OCI-LY1 (cell line): ENCODE results near the gene KIZ.

ENCODE experiments used
- H2AFZ ChIP-seq: fragments of 200-600 bp; sonication (generic), shearing (Covaris generic); 2 replicates; pipeline ENCODE4 v1.6.0; 2014; ENCODE audit warnings: antibody characterized with exemption, mild to moderate bottlenecking, low read length
- H3F3A ChIP-seq: fragments of 200-600 bp; sonication (generic), shearing (Covaris generic); 2 replicates; pipeline ENCODE4 v1.6.0; 2014; ENCODE audit warnings: mild to moderate bottlenecking, antibody characterized with exemption, low read length, moderate library complexity; ENCODE audit not compliant: insufficient read depth
- H3K27ac ChIP-seq: fragments of 200-600 bp; sonication (generic); 2 replicates; pipeline ENCODE4 v1.5.1; 2014; ENCODE audit warnings: low read length, mixed run types, mild to moderate bottlenecking, low read depth; ENCODE audit not compliant: poor library complexity, severe bottlenecking
- H3K27me3 ChIP-seq: fragments of 200-600 bp; sonication (generic); 2 replicates; pipeline ENCODE4 v1.6.0; 2014; ENCODE audit warnings: antibody characterized with exemption, mild to moderate bottlenecking, low read length, moderate library complexity; ENCODE audit not compliant: insufficient read depth
- H3K36me3 ChIP-seq: fragments of 200-600 bp; sonication (generic); 2 replicates; pipeline ENCODE4 v1.6.1; 2014; ENCODE audit warnings: mild to moderate bottlenecking, antibody characterized with exemption, low read length, moderate library complexity, mixed read lengths; ENCODE audit not compliant: insufficient read depth
- H3K4me1 ChIP-seq: fragments of 200-600 bp; sonication (generic); 2 replicates; pipeline ENCODE4 v1.5.1; 2014; ENCODE audit warnings: mild to moderate bottlenecking, low read length, moderate library complexity; ENCODE audit not compliant: insufficient read depth, severe bottlenecking
- H3K4me2 ChIP-seq: fragments of 200-600 bp; sonication (generic), shearing (Covaris generic); 2 replicates; pipeline ENCODE4 v1.6.1; 2014; ENCODE audit warnings: low read length
- H3K4me3 ChIP-seq: fragments of 200-600 bp; sonication (generic); 2 replicates; pipeline ENCODE4 v1.5.1; 2014; ENCODE audit warnings: low read length, low read depth, mild to moderate bottlenecking, mixed read lengths; ENCODE audit not compliant: poor library complexity, severe bottlenecking
- H3K79me2 ChIP-seq: fragments of 200-600 bp; shearing (Covaris generic); 2 replicates; pipeline ENCODE4 v1.6.1; 2016; ENCODE audit warnings: mixed run types, low read length, mixed read lengths; ENCODE audit not compliant: insufficient read depth
- H3K9ac ChIP-seq: fragments of 200-600 bp; sonication (generic), shearing (Covaris generic); 2 replicates; pipeline ENCODE4 v1.6.1; 2014; ENCODE audit warnings: mild to moderate bottlenecking, low read length, mixed read lengths
- H3K9me2 ChIP-seq: fragments of 200-600 bp; sonication (generic), shearing (Covaris generic); 2 replicates; pipeline ENCODE4 v1.6.1; 2014; ENCODE audit warnings: low read depth, mild to moderate bottlenecking, low read length, mixed read lengths
- H3K9me3 ChIP-seq: fragments of 200-600 bp; shearing (Covaris generic); 2 replicates; pipeline ENCODE4 v1.6.1; 2014; ENCODE audit warnings: low read length, mixed read lengths
- H4K20me1 ChIP-seq: fragments of 200-600 bp; sonication (generic), shearing (Covaris generic); 2 replicates; pipeline ENCODE4 v1.6.0; 2016; ENCODE audit warnings: mild to moderate bottlenecking, low read length; ENCODE audit not compliant: insufficient read depth
- CTCF ChIP-seq: fragments of 200-600 bp; sonication (generic), shearing (Covaris generic); IDR thresholded peaks from 2 replicates; pipeline ENCODE4 v1.5.1; 2017; ENCODE audit warnings: mild to moderate bottlenecking, antibody characterized with exemption, low read length, moderate library complexity, mixed read lengths
- EZH2 ChIP-seq: fragments of 200-600 bp; sonication (generic), shearing (Covaris generic); IDR thresholded peaks from 2 replicates; pipeline ENCODE4 v1.8.0; 2017; ENCODE audit warnings: borderline replicate concordance, mixed run types, mild to moderate bottlenecking, antibody characterized with exemption, low read length, moderate library complexity, mixed read lengths

KIZ gene

GRCh38 chr20:21156266-21156665, 30.4 kb downstream of the KIZ start:
- H3K27ac ChIP-seq = no peak overlapping the region
- TF ChIP-seq EZH2 (no peak), CTCF (no peak)

GRCh38 chr20:21157006-21157405, 31.1 kb downstream of the KIZ start:
- Histone ChIP-seq H3F3A (no peaks in the 10 kb centered on the region), H3K4me1 (peaks cover 12% of the 10 kb centered on the region), H3K4me3 (no peak overlapping the region), H3K9me3 (no peaks in the 10 kb centered on the region), H4K20me1 (no peaks in the 10 kb centered on the region), H3K79me2 (no peaks in the 10 kb centered on the region), H3K27me3 (no peaks in the 10 kb centered on the region), H2AFZ (no peak overlapping the region), H3K9ac (no peak overlapping the region), H3K36me3 (peaks cover 8% of the 10 kb centered on the region; the same call in 1 of the 2 replicates), H3K9me2 (no peaks in the 10 kb centered on the region), H3K27ac (no peak overlapping the region), H3K4me2 (no peak overlapping the region)
- no peak for TF ChIP-seq CTCF
- no peak for TF ChIP-seq EZH2

More at GRCh38 chr20:21156266-21156665, 30.4 kb downstream of the KIZ start:
- Histone ChIP-seq H3K36me3 (peaks cover 3% of the 10 kb centered on the region; the same call in 1 of the 2 replicates), H3K4me2 (no peak overlapping the region), H3K27me3 (no peaks in the 10 kb centered on the region), H3K4me1 (peaks cover 12% of the 10 kb centered on the region), H2AFZ (no peak overlapping the region), H4K20me1 (no peaks in the 10 kb centered on the region), H3K4me3 (no peak overlapping the region), H3K9ac (no peak overlapping the region), H3K79me2 (no peaks in the 10 kb centered on the region), H3K9me3 (no peaks in the 10 kb centered on the region), H3F3A (no peaks in the 10 kb centered on the region), H3K9me2 (no peaks in the 10 kb centered on the region)

DNA sequence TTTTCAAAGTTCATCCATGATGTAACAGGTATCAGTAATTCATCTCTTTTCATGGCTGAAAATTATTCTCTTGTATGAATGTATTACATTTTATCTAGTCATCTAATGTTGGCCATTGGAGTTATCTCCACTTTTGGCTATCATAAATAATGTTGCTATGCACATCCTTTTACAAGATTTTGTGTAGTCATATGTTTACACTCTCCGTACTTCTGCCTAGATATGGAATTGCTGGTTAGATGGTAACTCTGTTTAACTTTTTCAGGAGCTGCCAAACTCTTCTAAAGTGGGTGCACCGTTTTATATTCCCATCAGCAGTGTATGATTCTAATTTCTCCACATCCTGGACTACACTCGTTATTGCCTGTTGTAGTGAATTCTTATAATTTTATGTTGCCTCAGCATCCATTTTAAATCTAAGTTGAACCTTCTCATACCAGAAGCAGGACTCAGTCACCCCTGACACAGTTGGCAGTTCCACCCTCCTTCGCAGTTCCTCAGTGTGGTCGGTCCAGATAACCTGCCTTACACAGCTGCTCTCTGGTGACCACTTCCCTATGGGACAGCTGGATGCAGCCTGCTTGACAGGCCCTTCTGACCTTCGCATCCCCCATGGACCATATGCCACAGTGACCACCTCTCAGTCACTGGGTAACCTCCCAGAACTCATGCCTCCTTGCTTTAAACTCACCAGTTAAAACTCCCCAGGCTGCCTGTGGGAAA, 33.9 kb downstream of the KIZ start:
- no peak for TF ChIP-seq CTCF
- no peak for TF ChIP-seq EZH2
- Histone ChIP-seq H4K20me1 (no peaks in the 10 kb centered on the region), H3K9me3 (no peaks in the 10 kb centered on the region)

More for the DNA sequence above, 33.9 kb downstream of the KIZ start:
- H3F3A ChIP-seq = no peaks in the 10 kb centered on the region
- no peak overlapping the region for H3K9ac ChIP-seq
- H3K79me2 ChIP-seq = no peaks in the 10 kb centered on the region
- no peak overlapping the region for H3K27ac ChIP-seq
- H3K4me1 ChIP-seq = peaks cover 12% of the 10 kb centered on the region
- no peak overlapping the region for H3K4me3 ChIP-seq
- H2AFZ ChIP-seq = no peak overlapping the region
- no peak overlapping the region for H3K4me2 ChIP-seq
- peaks cover 11% of the 10 kb centered on the region; the same call in 1 of the 2 replicates for H3K36me3 ChIP-seq
- no peaks in the 10 kb centered on the region for H3K27me3 ChIP-seq
- no peaks in the 10 kb centered on the region for H3K9me2 ChIP-seq
